H9 (cell line): ENCODE results near the gene ACAA2. TPM values are rescaled to one million over a fixed set of nuclear protein-coding genes. Genes with fewer than 3 reads are reported as not detected.
A peak's percentile ranks its signal among the peaks of the same experiment; 100 is the strongest.

Experiments used
- DNase-seq: peaks from one replicate; pipeline ENCODE4 v3.0.0-alpha.2; 2017
- H2AFZ ChIP-seq: one replicate; pipeline ENCODE4 v1.6.1; 2013; ENCODE audit warnings: mild to moderate bottlenecking, low read length, control low read depth, moderate library complexity
- H2AK5ac ChIP-seq: 2 replicates; pipeline ENCODE4 v1.6.1; 2013; ENCODE audit warnings: low read length, control low read depth, mixed read lengths; ENCODE audit not compliant: insufficient read length
- H2BK120ac ChIP-seq: one replicate; pipeline ENCODE4 v1.6.1; 2013; ENCODE audit warnings: low read depth, mild to moderate bottlenecking, low read length, control low read depth, inconsistent platforms; ENCODE audit not compliant: poor library complexity, severe bottlenecking
- H2BK12ac ChIP-seq: 2 replicates; pipeline ENCODE4 v1.6.1; 2013; ENCODE audit warnings: low read length, control low read depth, mixed read lengths, low read depth; ENCODE audit not compliant: insufficient read length
- H2BK15ac ChIP-seq: 2 replicates; pipeline ENCODE4 v1.6.1; 2013; ENCODE audit warnings: low read depth, low read length, control low read depth
- H2BK20ac ChIP-seq: one replicate; pipeline ENCODE4 v1.6.1; 2013; ENCODE audit warnings: low read depth, mild to moderate bottlenecking, low read length, control low read depth, inconsistent platforms; ENCODE audit not compliant: poor library complexity, severe bottlenecking
- H2BK5ac ChIP-seq: 2 replicates; pipeline ENCODE4 v1.6.1; 2013; ENCODE audit warnings: low read length, control low read depth, mixed read lengths; ENCODE audit not compliant: insufficient read length
- H3K14ac ChIP-seq: 2 replicates; pipeline ENCODE4 v1.6.1; 2013; ENCODE audit warnings: low read length, control low read depth; ENCODE audit not compliant: insufficient read depth
- H3K18ac ChIP-seq: 2 replicates; pipeline ENCODE4 v1.6.1; 2013; ENCODE audit warnings: low read depth, mild to moderate bottlenecking, mixed read lengths, low read length, control low read depth; ENCODE audit not compliant: insufficient read length
- H3K23ac ChIP-seq: 2 replicates; pipeline ENCODE4 v1.6.1; 2013; ENCODE audit warnings: low read length, control low read depth, mixed read lengths, low read depth; ENCODE audit not compliant: insufficient read length
- H3K23me2 ChIP-seq: 2 replicates; pipeline ENCODE4 v1.6.1; 2013; ENCODE audit warnings: low read depth, mild to moderate bottlenecking, mixed read lengths, low read length, control low read depth; ENCODE audit not compliant: insufficient read length, poor library complexity, severe bottlenecking
- H3K27ac ChIP-seq: 2 replicates; pipeline ENCODE4 v1.5.1; 2013; ENCODE audit warnings: low read length, control low read depth, mixed read lengths, low read depth; ENCODE audit not compliant: insufficient read length
- H3K27me3 ChIP-seq: 2 replicates; pipeline ENCODE4 v1.6.1; 2013; ENCODE audit warnings: low read length, control low read depth, inconsistent platforms; ENCODE audit not compliant: insufficient read depth
- H3K4ac ChIP-seq: 2 replicates; pipeline ENCODE4 v1.6.1; 2013; ENCODE audit warnings: low read depth, mild to moderate bottlenecking, control low read depth, inconsistent platforms, low read length, moderate library complexity
- H3K4me1 ChIP-seq: 2 replicates; pipeline ENCODE4 v1.6.1; 2013; ENCODE audit warnings: low read length, control low read depth, inconsistent platforms; ENCODE audit not compliant: insufficient read depth
- H3K4me2 ChIP-seq: 2 replicates; pipeline ENCODE4 v1.6.1; 2013; ENCODE audit warnings: low read length, control low read depth, mixed read lengths; ENCODE audit not compliant: insufficient read length, insufficient read depth
- H3K56ac ChIP-seq: 2 replicates; pipeline ENCODE4 v1.6.1; 2013; ENCODE audit warnings: low read depth, mild to moderate bottlenecking, mixed read lengths, low read length, control low read depth; ENCODE audit not compliant: insufficient read length
- H3K79me1 ChIP-seq: 2 replicates; pipeline ENCODE4 v1.6.1; 2013; ENCODE audit warnings: low read depth, mild to moderate bottlenecking, moderate library complexity, low read length, control low read depth, inconsistent platforms; ENCODE audit not compliant: insufficient read depth, poor library complexity, severe bottlenecking
- H3K79me2 ChIP-seq: 2 replicates; pipeline ENCODE4 v1.6.1; 2013; ENCODE audit warnings: low read length, control low read depth, inconsistent platforms; ENCODE audit not compliant: insufficient read depth
- H3K9ac ChIP-seq: 2 replicates; pipeline ENCODE4 v1.6.1; 2013; ENCODE audit warnings: low read length, control low read depth, mixed read lengths; ENCODE audit not compliant: insufficient read length; ENCODE audit errors: extremely low read depth
- H3K9me3 ChIP-seq: one replicate; pipeline ENCODE4 v1.6.1; 2013; ENCODE audit warnings: low read depth, low read length, inconsistent platforms; ENCODE audit not compliant: control insufficient read depth
- H3T11ph ChIP-seq: one replicate; pipeline ENCODE4 v1.6.1; 2013; ENCODE audit warnings: mild to moderate bottlenecking, low read length, control low read depth, inconsistent platforms
- H4K20me1 ChIP-seq: one replicate; pipeline ENCODE4 v1.6.1; 2013; ENCODE audit not compliant: control insufficient read depth, insufficient read length, insufficient read depth
- H4K5ac ChIP-seq: 2 replicates; pipeline ENCODE4 v1.6.1; 2013; ENCODE audit warnings: low read depth, mild to moderate bottlenecking, mixed read lengths, low read length, control low read depth; ENCODE audit not compliant: insufficient read length
- H4K8ac ChIP-seq: replicated peaks from 2 replicates; pipeline ENCODE4 v1.6.1; 2013; ENCODE audit warnings: low read length, control low read depth, mixed read lengths, low read depth; ENCODE audit not compliant: insufficient read length
- H4K91ac ChIP-seq: 2 replicates; pipeline ENCODE4 v1.6.1; 2013; ENCODE audit warnings: low read depth, mild to moderate bottlenecking, moderate library complexity, mixed read lengths, low read length, control low read depth; ENCODE audit not compliant: insufficient read length
- H3K27ac Mint-ChIP-seq, 3 experiments: 2 replicates in 2 of 3; 3 replicates in 1 of 3; pipeline ENCODE4 v1.8.0; 2020 to 2021; ENCODE audit warnings: mixed read lengths in 3 of 3, mild to moderate bottlenecking in 1 of 3, moderate library complexity in 1 of 3
- H3K27me3 Mint-ChIP-seq: 2 replicates; pipeline ENCODE4 v1.8.0; 2021; ENCODE audit warnings: low read depth, mild to moderate bottlenecking, moderate library complexity, mixed read lengths
- H3K36me3 Mint-ChIP-seq, 3 experiments: 2 replicates in 2 of 3; 3 replicates in 1 of 3; pipeline ENCODE4 v1.8.0; 2020 to 2021; ENCODE audit warnings: low read depth in 3 of 3, mixed read lengths in 3 of 3; ENCODE audit not compliant: insufficient read depth in 1 of 3
- H3K4me1 Mint-ChIP-seq, 2 experiments: 2 replicates each; pipeline ENCODE4 v1.8.0; 2020; ENCODE audit warnings: mixed read lengths in 2 of 2
- H3K4me3 Mint-ChIP-seq, 2 experiments: 2 replicates in 1 of 2; 3 replicates in 1 of 2; pipeline ENCODE4 v1.8.0; 2020 to 2021; ENCODE audit warnings: mild to moderate bottlenecking in 2 of 2, mixed read lengths in 2 of 2, moderate library complexity in 1 of 2
- H3K9me3 Mint-ChIP-seq, 2 experiments: 2 replicates in 1 of 2; 3 replicates in 1 of 2; pipeline ENCODE4 v1.8.0; 2020; ENCODE audit warnings: mild to moderate bottlenecking in 2 of 2, mixed read lengths in 2 of 2, moderate library complexity in 1 of 2
- CTCF ChIP-seq: fragments of 200-600 bp; sonication (generic); conservative IDR thresholded peaks from 3 replicates; pipeline ENCODE4 v1.8.0; 2021; ENCODE audit warnings: antibody characterized with exemption, mild to moderate bottlenecking
- WGBS: extraction: QIAGEN DNeasy Blood & Tissue Kit; methylation state at CpG from one replicate; pipeline ENCODE4 v1.1.7; 2013; ENCODE audit warnings: missing lambda C conversion rate, low lambda C conversion rate, mixed read lengths; ENCODE audit not compliant: insufficient read length; ENCODE audit errors: extremely low coverage; 5-methylcytosine and 5-hydroxymethylcytosine counted together
- total RNA-seq: library from RNA; stranded (reverse); gene quantifications from 2 replicates; pipeline ENCODE4 v1.2.1, GENCODE V29; 2021

The ACAA2 gene
- total RNA-seq, 1 experiment from 2014 or later = 115 TPM

GRCh38 chr18:49768051-49768391 lies 45.3 kb downstream of the ACAA2 start:
- Mint-ChIP-seq H3K27me3 (peaks cover 2% of the 10 kb centered on the region), H3K27ac (no peak overlapping the region), H3K36me3 (0 out of 7 replicates have a peak, but pooled peaks cover 0 to 2% (median 0%) of the 10 kb centered on the region in 3 experiments), H3K4me3 (no peak overlapping the region), H3K9me3 (no peaks in the 10 kb centered on the region), H3K4me1 (peaks cover 3 to 12% of the 10 kb centered on the region in 2 experiments)
- no peaks in the 10 kb centered on the region for H3K79me1 ChIP-seq
- H3K4ac ChIP-seq = no peak overlapping the region
- H2BK12ac ChIP-seq = no peak overlapping the region
- no peak overlapping the region for H4K91ac ChIP-seq
- peaks cover 2% of the 10 kb centered on the region; the same call in 1 of the 2 replicates for H3K4me1 ChIP-seq
- H3K56ac ChIP-seq = no peak overlapping the region
- no peak overlapping the region for H4K8ac ChIP-seq
- no peak overlapping the region for H3K18ac ChIP-seq
- no peak overlapping the region for H2BK15ac ChIP-seq
- H2AK5ac ChIP-seq = no peak overlapping the region
- no peak overlapping the region for H3K4me2 ChIP-seq
- no peak overlapping the region for H4K5ac ChIP-seq
- H2BK20ac ChIP-seq = no peak overlapping the region
- no CpG with 5 or more reads among the region's 5 CpGs for WGBS
- H3T11ph ChIP-seq = no peak overlapping the region
- no peak overlapping the region for H2BK120ac ChIP-seq
- peak; percentile 85 for DNase-seq
- no peak overlapping the region for H2BK5ac ChIP-seq
- no peaks in the 10 kb centered on the region for H3K23me2 ChIP-seq
- no peak overlapping the region for H3K9ac ChIP-seq
- H3K9me3 ChIP-seq = no peaks in the 10 kb centered on the region
- H4K20me1 ChIP-seq = no peaks in the 10 kb centered on the region
- peak; percentile 93 for TF ChIP-seq CTCF
- no peak overlapping the region for H2AFZ ChIP-seq
- H3K27me3 ChIP-seq = no peaks in the 10 kb centered on the region
- no peak overlapping the region for H3K27ac ChIP-seq
- no peak overlapping the region for H3K23ac ChIP-seq
- H3K14ac ChIP-seq = no peak overlapping the region
- no peaks in the 10 kb centered on the region for H3K79me2 ChIP-seq
